T-helper 22 cell (primary cell): Measurements from ENCODE around the gene ARID3A.
"Not testable (repeated sequence)": the region's sequence is repeated elsewhere in the genome, so short reads cannot be mapped to it uniquely, and the experiment has no call there.

ENCODE experiments used
- DNase-seq: peaks from one replicate; pipeline ENCODE4 v3.0.0-alpha.2; 2020; ENCODE audit warnings: low read depth

ARID3A gene

DNA sequence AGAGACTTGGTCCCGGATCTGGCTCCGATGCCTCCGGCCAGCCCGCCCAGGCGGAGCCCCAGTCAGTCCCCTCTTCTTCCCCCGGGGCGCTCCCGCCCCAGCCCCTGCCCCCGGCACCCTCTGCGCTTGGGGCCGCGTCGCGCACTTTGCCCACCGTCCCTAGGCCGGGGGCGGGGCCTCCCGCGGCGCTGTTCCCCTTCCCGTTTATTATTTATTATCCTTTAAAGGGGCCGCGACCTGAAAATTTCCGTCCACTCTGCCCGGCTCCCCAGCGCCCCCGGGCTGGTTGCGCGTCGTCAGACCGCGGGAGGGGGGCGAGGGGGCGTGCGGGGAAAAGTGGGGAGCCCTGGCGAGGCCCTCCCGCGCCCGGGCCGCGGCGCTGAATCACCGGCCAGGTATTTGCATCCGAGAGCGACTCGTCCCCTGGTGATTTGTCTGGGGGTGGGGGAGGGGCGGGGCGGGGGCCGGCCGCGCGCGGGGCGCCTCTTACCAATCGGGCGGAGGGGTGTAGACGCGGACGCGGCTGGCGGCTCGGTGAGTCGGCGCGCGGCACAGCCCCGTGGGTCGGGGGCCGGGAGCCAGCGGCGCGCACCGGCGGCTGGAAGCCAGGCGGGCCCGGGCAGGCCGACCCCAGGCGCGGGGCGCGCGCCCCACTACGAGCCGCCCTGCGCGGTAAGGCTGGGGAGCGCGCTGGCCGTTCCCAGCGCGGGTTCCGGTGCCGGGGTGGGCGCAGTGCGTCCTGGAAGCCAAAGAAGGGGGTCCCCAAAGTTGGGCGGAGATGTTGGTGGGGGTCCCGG is at the start of gene ARID3A:
ARID3A (plus strand) TSS at position 510 of the 797 bp plus-strand sequence. CDS start 3,494 bp downstream, outside the sequence.
- peak; percentile 56 for DNase-seq

DNA sequence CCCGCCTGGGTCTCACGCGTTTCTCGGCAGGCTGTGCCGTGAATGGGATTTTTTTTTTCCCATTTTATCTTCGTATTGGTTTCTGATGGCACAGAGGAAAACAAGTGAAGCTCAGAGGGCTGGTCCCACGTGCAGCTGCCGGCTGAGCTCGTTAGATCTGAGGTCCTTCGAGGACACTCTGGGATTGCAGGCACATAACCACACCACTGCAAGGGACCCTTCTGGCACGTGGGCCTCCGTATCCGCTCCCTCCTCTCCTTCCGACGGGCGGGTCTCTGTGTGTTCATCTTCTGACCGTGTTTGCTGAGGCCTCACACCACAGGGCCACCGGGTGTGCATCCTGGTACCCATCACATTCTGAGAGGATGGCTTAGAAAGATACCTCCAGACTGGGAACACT is 49.7 kb upstream of the ARID3A start:
- no peak for DNase-seq

DNA sequence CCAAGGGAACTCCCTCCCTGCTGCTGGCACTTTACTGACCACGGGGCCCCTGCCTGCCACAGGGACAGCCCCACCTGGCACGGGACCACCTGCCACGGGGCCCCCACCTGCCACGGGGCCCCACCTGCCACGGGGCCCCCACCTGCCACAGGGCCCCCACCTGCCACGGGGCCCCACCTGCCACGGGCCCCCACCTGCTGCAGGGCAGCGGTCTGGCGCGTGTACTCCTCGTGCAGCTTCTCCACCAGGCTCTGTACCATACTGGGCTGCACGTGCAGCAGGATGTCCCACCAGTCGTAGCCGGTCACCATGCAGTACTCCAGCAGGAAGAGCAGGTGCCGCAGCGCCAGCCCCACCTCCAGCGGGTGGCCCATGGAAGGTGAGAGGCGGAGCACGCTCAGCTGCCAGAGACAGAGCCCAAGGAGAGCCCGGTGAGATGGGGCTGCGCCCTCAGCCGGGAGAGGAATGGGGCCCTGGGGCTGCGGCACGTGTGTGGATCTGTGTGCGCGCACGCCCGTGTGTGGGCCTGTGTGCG is 49.0 kb upstream of the ARID3A start:
- DNase-seq = no peak

DNA sequence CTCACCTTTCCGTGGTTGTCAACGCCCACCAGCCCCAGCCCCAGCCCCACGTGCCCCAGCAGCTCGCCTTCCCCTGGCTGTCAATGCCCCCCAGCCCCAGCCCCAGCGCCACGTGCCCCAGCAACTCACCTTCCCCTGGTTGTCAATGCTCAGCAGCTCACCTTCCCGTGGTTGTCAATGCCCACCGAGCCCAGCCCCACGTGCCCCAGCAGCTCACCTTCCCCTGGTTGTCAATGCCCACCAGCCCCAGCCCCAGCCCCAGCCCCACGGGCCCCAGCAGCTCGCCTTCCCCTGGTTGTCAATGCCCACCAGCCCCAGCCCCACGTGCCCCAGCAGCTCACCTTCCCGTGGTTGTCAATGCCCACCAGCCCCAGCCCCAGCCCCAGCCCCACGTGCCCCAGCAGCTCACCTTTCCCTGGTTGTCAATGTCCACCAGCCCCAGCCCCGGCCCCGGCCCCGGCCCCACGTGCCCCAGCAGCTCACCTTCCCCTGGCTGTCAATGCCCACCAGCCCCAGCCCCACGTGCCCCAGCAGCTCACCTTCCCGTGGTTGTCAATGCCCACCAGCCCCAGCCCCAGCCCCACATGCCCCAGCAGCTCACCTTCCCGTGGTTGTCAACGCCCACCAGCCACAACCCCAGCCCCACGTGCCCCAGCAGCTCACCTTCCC is 47.7 kb upstream of the ARID3A start:
- DNase-seq = not testable (repeated sequence)

DNA sequence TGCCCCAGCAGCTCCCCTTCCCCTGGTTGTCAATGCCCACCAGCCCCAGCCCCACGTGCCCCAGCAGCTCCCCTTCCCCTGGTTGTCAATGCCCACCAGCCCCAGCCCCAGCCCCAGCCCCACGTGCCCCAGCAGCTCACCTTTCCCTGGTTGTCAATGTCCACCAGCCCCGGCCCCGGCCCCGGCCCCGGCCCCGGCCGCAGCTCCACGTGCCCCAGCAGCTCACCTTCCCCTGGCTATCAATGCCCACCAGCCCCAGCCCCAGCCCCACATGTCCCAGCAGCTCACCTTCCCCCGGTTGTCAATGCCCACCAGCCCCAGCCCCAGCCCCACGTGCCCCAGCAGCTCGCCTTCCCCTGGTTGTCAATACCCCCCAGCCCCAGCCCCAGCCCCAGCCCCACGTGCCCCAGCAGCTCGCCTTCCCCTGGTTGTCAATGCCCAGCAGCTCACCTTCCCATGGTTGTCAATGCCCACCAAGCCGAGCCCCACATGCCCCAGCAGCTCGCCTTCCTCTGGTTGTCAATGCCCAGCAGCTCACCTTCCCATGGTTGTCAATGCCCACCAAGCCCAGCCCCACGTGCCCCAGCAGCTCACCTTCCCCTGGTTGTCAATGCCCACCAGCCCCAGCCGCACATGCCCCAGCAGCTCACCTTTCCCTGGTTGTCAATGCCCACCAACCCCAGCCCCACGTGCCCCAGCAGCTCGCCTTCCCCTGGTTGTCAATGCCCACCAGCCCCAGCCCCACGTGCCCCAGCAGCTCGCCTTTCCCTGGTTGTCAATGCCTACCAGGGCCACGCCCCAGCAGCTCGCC is 46.9 kb upstream of the ARID3A start:
- DNase-seq = not testable (repeated sequence)

DNA sequence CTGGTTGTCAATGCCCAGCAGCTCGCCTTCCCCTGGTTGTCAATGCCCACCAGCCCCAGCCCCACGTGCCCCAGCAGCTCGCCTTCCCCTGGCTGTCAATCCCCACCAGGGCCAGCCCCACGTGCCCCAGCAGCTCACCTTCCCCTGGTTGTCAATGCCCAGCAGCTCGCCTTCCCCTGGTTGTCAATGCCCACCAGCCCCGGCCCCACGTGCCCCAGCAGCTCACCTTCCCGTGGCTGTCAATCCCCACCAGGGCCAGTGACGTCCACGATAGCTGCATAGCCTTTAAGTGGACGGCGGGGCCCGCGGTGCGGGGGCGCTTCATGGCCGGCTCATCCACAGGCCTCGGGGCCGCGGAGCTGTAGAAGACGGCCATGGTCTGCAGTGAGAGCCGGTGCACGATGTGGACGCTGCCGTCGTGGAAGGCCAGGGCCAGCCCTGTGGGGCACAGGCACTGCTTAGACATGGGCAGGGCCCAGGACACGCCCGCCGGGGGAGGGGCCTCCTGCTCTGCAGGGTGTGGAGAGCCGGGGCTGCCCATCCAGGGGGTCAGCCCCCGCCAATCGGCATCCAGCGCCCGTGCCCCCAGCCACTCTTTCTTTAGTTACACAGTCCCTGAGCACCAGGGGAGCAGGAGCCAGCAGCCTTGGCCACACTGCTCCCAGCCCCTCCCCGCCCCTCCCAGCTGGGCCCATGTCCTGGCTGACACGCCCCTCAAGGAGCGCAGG is 46.0 kb upstream of the ARID3A start:
- DNase-seq = no peak

- DNase-seq = no peak
These were observed 44.3 kb upstream of the ARID3A start for GRCh38 chr19:881385-882071.

DNA sequence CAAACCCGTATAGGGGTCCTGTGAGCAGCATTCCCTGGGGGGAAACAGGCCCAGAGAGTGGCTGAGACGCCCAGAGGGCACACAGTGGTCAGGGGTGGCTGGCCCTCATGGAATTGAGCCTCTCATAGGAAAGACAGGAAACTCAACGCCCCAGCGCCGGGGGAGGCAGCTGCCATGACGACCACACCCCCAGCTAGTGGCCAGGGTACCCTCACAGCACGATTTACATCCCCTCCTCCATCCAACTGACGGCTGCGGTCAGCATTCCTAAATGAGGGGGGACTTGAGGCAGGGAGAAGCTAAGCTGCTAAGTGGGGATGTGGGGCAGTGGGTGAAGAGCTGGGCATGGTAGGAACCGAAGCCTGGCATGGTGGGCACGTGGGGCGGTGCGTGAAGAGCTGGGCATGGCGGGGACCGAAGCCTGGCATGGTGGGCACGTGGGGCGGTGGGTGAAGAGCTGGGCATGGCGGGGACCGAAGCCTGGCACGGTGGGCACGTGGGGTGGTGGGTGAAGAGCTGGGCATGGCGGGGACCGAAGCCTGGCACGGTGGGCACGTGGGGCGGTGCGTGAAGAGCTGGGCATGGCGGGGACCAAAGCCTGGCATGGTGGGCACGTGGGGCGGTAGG is 42.9 kb upstream of the ARID3A start:
- DNase-seq = no peak

DNA sequence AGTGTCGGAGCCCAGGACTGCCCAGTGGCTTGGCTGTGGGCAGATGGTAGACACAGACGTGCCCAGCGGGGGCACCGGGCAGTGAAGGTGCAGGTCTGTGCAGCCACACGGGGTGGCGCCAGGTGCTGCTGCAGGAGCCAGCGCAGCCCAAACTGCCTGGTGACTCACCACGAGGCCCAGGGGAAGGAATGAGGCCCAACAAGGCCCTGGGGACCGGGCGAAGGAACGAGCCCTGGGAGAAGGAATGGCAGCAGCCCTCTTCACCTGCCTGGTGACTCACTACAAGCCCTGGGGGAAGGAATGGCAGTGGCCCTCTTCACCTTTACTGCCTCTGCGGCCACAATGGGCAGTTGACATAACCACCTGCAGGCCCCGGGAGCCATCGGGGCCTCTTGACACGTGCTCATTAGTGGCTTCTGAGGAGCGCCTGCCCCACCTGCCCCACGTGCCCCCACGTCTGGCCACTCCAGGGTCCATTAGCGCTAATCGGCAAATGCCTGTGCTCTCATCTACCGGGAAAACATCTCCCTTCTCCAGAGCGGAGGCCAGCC is 42.1 kb upstream of the ARID3A start:
- DNase-seq = no peak

DNA sequence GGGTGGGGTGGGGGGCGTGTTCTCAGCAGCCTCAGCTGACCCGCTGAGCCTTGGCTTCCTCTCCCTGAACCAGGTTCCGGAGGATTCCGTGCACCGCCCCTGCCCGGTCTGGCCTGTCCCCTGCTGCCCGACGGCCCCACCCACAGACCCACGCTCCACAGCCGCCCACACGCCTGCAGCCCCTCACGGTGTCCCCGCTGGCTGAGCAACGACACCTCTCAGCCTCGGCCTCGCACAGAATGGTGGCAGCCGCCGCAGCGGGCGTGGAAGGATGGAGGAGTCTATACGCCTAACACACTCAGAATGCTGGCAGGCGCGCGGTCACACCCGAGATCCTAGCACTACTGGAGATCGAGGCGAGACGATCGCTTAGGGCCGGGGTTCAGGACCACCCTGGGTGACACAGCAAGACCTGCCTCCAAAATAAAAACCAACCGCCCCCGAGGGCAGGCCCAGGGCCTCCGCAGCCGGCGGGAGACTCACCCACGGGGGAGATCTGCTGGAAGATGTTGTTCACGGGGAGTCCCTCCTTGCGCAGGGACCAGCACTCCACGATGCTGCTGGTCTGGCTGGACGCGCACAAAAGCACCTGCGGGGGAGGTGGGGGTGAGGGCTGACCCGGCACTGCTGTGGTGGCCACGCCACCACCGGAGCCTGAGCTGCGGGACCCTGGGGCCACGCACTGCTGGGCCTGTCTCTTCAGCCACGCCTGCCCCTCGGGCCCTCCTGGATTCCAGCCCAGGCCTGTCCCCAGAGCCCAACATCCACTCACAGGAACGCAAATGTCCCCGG is 41.2 kb upstream of the ARID3A start:
- no peak for DNase-seq

- DNase-seq = no peak
These were observed 40.2 kb upstream of the ARID3A start for GRCh38 chr19:885536-886224.

DNA sequence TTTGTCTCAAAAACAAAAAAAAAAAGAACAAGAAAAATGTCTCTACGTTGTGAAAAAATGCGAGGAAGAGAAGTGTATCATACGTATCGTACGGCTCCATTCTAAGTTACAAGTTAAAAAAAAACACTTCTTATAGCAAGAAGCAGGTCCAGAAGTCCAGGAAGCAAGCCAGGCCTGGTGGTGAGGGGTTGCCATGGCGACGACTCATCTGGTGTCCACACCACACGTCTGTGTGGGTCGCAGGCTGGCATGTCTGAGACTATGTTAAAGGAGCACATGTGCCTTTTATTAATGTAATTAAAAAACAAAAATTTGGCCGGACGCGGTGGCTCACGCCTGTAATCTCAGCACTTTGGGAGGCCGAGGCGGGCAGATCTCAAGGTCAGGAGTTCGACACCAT is 38.8 kb upstream of the ARID3A start:
- no peak for DNase-seq

DNA sequence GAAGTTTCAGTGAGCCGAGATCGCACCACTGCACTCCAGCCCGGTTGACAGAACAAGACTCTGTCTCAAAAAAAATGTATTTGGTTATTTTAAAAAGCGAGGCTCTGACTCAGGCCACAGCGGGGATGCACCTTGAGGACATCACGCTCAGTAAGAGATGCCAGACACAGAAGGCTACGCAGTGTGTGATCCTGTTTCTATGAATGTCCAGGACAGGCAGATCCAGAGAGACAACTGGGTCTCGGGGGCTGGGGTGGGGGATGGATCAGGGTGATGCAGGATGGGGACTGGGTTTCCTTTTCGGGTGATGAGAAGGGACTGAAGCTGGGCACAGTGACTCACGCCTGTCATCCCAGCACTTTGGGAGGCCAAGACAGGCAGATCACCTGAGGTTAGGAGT is 38.2 kb upstream of the ARID3A start:
- no peak for DNase-seq

- DNase-seq = peak; percentile 58
These were observed 37.1 kb upstream of the ARID3A start for GRCh38 chr19:888581-889385.

DNA sequence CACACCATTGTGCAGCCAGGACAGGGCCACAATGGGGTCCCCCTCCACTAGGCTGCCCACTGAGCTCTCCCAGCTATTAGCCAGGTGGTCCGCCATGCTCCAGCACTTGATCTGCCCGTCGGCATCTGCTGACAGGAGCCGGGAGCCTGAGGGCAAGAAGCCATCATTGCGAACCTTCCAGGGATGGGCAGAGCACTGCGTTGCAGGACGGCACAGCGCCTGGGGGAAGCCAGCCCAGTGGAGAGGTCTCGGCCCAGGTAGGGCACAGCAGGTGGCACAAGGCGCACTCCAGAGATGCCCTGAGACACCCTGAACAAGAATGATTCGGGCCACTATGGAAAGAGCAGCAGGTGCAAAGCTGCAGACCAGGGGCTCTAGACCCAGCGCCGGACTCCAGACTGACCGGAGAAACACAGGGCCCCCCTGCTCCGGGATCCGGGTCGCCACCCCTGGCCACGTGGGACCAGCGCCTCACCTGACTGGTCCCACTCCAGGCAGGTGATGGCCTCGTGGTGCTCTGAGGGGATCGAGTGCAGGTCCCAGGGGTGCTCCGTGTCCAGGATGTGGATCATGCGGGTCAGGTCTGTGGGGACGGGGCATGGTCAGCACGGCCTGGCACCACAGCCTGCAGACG is 36.1 kb upstream of the ARID3A start:
- DNase-seq = no peak

- no peak for DNase-seq
These were observed 35.0 kb upstream of the ARID3A start for GRCh38 chr19:890831-891230.

GRCh38 chr19:891421-892200 is 34.2 kb upstream of the ARID3A start:
- not testable (repeated sequence) for DNase-seq
